Measurements from ENCODE around the gene ZC3H10.

ZC3H10 gene

GRCh38 chr12:56086096-56086495 lies 32.0 kb upstream of the ZC3H10 start:
- TF ChIP-seq ZNF274 (IDR thresholded peaks at IDR 0.05; ENCODE audit: low read depth, low read length) = no peak
- TF ChIP-seq SUZ12 (IDR thresholded peaks at IDR 0.05; ENCODE audit: extremely low read depth, insufficient read depth, insufficient read length) = no peak
- TF ChIP-seq YY1 (IDR thresholded peaks at IDR 0.05; ENCODE audit: insufficient read depth, insufficient read length) = no peak
- Histone ChIP-seq H3K27me3 (ENCODE audit: insufficient read depth, insufficient read length) (no peaks in the 10 kb centered on the region), H3K4me1 (ENCODE audit: insufficient read depth, insufficient read length) (peaks cover 11% of the 10 kb centered on the region), H3K4me3 (ENCODE audit: insufficient read length, low read depth) (no peak overlapping the region), H3K9me3 (ENCODE audit: insufficient read depth, low read length) (no peaks in the 10 kb centered on the region), H3K36me3 (ENCODE audit: insufficient read depth, insufficient read length, low read length) (peaks cover 24% of the 10 kb centered on the region), H3K9ac (ENCODE audit: insufficient read length, low read depth) (no peak overlapping the region)
- no peak for DNase-seq (ENCODE audit: low read depth, low spot score)

DNA sequence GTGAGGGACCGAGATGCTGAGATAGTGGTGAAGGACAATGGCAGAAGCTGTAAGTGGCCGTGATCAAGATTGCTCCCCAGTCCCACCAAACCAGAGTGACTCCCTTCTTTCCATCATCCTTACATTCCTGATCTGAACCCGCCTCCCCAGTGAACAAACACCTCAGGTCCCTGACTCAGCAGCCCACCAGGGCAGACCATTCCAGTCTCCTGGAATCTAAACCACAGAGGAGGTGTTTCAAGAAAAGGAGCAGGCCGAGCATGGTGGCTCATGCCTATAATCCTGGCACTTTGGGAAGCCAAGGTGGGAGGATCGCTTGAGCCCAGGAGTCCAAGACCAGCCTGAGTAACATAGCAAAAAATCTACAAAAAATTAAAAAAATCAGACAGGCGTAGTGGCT lies 31.5 kb upstream of the ZC3H10 start:
- no peaks in the 10 kb centered on the region for H3K9me3 ChIP-seq (ENCODE audit: insufficient read depth, low read length)
- no peaks in the 10 kb centered on the region for H3K27me3 ChIP-seq (ENCODE audit: insufficient read depth, insufficient read length)
- H3K9ac ChIP-seq (ENCODE audit: insufficient read length, low read depth) = no peak overlapping the region
- H3K36me3 ChIP-seq (ENCODE audit: insufficient read depth, insufficient read length, low read length) = peaks cover 24% of the 10 kb centered on the region
- no peak for TF ChIP-seq ZNF274 (IDR thresholded peaks at IDR 0.05; ENCODE audit: low read depth, low read length)
- TF ChIP-seq YY1 (IDR thresholded peaks at IDR 0.05; ENCODE audit: insufficient read depth, insufficient read length) = no peak
- TF ChIP-seq SUZ12 (IDR thresholded peaks at IDR 0.05; ENCODE audit: extremely low read depth, insufficient read depth, insufficient read length) = no peak
- H3K4me1 ChIP-seq (ENCODE audit: insufficient read depth, insufficient read length) = peaks cover 7% of the 10 kb centered on the region
- no peak for DNase-seq (ENCODE audit: low read depth, low spot score)
- no peak overlapping the region for H3K4me3 ChIP-seq (ENCODE audit: insufficient read length, low read depth)

DNA sequence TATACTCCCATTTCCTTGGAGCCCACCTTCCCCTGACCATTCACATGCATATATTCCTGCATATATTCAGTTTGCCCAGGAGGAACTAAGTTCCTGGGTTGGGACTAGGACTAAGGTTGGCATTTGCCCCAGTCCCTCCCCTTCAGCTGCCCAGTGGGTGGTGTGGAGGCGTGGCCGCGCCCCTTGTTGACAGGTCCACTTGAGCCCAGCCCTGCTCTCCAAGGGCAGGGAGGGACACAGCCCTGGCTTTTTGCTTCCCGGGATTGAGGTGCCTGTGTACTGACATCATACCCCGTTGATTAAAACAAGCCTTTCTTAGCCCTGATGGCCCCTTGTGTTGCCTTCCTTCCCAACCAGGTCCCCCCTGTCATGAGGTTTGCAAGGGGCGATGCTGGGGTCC lies 30.8 kb upstream of the ZC3H10 start:
- H3K4me3 ChIP-seq (ENCODE audit: insufficient read length, low read depth) = no peak overlapping the region
- H3K36me3 ChIP-seq (ENCODE audit: insufficient read depth, insufficient read length, low read length) = peaks cover 24% of the 10 kb centered on the region
- no peak overlapping the region for H3K9ac ChIP-seq (ENCODE audit: insufficient read length, low read depth)
- peaks cover 3% of the 10 kb centered on the region for H3K4me1 ChIP-seq (ENCODE audit: insufficient read depth, insufficient read length)
- H3K27me3 ChIP-seq (ENCODE audit: insufficient read depth, insufficient read length) = no peaks in the 10 kb centered on the region
- DNase-seq (ENCODE audit: low read depth, low spot score) = no peak
- H3K9me3 ChIP-seq (ENCODE audit: insufficient read depth, low read length) = no peaks in the 10 kb centered on the region
- TF ChIP-seq ZNF274 (IDR thresholded peaks at IDR 0.05; ENCODE audit: low read depth, low read length) = no peak
- TF ChIP-seq YY1 (IDR thresholded peaks at IDR 0.05; ENCODE audit: insufficient read depth, insufficient read length) = no peak
- no peak for TF ChIP-seq SUZ12 (IDR thresholded peaks at IDR 0.05; ENCODE audit: extremely low read depth, insufficient read depth, insufficient read length)

- no peak overlapping the region for H3K9ac ChIP-seq (ENCODE audit: insufficient read length, low read depth)
- H3K9me3 ChIP-seq (ENCODE audit: insufficient read depth, low read length) = 0 out of 2 replicates have a peak, but pooled peaks cover under 1% of the 10 kb centered on the region
- TF ChIP-seq SUZ12 (IDR thresholded peaks at IDR 0.05; ENCODE audit: extremely low read depth, insufficient read depth, insufficient read length) (no peak), ZNF274 (IDR thresholded peaks at IDR 0.05; ENCODE audit: low read depth, low read length) (no peak), YY1 (IDR thresholded peaks at IDR 0.05; ENCODE audit: insufficient read depth, insufficient read length) (no peak)
- no peak for DNase-seq (ENCODE audit: low read depth, low spot score)
- H3K4me1 ChIP-seq (ENCODE audit: insufficient read depth, insufficient read length) = no peaks in the 10 kb centered on the region
- no peaks in the 10 kb centered on the region for H3K27me3 ChIP-seq (ENCODE audit: insufficient read depth, insufficient read length)
- H3K36me3 ChIP-seq (ENCODE audit: insufficient read depth, insufficient read length, low read length) = peaks cover 52% of the 10 kb centered on the region
- no peak overlapping the region for H3K4me3 ChIP-seq (ENCODE audit: insufficient read length, low read depth)
Observed at GRCh38 chr12:56097738-56098137, 20.3 kb upstream of the ZC3H10 start.

DNA sequence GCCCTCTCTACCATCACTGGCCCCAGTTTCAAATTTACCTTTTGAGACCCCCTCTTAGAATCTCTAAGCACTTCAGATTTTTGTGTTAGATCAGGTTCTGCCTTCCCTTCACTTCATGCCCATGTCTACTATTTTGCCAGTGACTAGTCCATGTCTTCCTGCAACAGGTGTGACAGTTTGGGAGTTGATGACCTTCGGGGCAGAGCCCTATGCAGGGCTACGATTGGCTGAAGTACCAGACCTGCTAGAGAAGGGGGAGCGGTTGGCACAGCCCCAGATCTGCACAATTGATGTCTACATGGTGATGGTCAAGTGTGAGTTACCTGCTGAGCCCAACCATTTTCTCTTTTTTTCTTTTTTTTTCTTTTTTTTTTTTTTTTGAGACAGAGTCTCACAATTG lies 19.5 kb upstream of the ZC3H10 start:
- TF ChIP-seq SUZ12 (IDR thresholded peaks at IDR 0.05; ENCODE audit: extremely low read depth, insufficient read depth, insufficient read length) (no peak), YY1 (IDR thresholded peaks at IDR 0.05; ENCODE audit: insufficient read depth, insufficient read length) (no peak), ZNF274 (IDR thresholded peaks at IDR 0.05; ENCODE audit: low read depth, low read length) (no peak)
- Histone ChIP-seq H3K4me1 (ENCODE audit: insufficient read depth, insufficient read length) (no peaks in the 10 kb centered on the region), H3K4me3 (ENCODE audit: insufficient read length, low read depth) (no peak overlapping the region), H3K9me3 (ENCODE audit: insufficient read depth, low read length) (no peaks in the 10 kb centered on the region), H3K36me3 (ENCODE audit: insufficient read depth, insufficient read length, low read length) (peaks cover 48% of the 10 kb centered on the region), H3K27me3 (ENCODE audit: insufficient read depth, insufficient read length) (no peaks in the 10 kb centered on the region), H3K9ac (ENCODE audit: insufficient read length, low read depth) (no peak overlapping the region)
- DNase-seq (ENCODE audit: low read depth, low spot score) = no peak

- H3K27me3 ChIP-seq (ENCODE audit: insufficient read depth, insufficient read length) = no peaks in the 10 kb centered on the region
- H3K36me3 ChIP-seq (ENCODE audit: insufficient read depth, insufficient read length, low read length) = peaks cover 40% of the 10 kb centered on the region
- H3K4me3 ChIP-seq (ENCODE audit: insufficient read length, low read depth) = no peak overlapping the region
- no peak for DNase-seq (ENCODE audit: low read depth, low spot score)
- H3K9me3 ChIP-seq (ENCODE audit: insufficient read depth, low read length) = no peaks in the 10 kb centered on the region
- H3K9ac ChIP-seq (ENCODE audit: insufficient read length, low read depth) = no peak overlapping the region
- TF ChIP-seq YY1 (IDR thresholded peaks at IDR 0.05; ENCODE audit: insufficient read depth, insufficient read length) (no peak), ZNF274 (IDR thresholded peaks at IDR 0.05; ENCODE audit: low read depth, low read length) (no peak), SUZ12 (IDR thresholded peaks at IDR 0.05; ENCODE audit: extremely low read depth, insufficient read depth, insufficient read length) (no peak)
- H3K4me1 ChIP-seq (ENCODE audit: insufficient read depth, insufficient read length) = no peaks in the 10 kb centered on the region
Observed at GRCh38 chr12:56099787-56100186, 18.3 kb upstream of the ZC3H10 start.

GRCh38 chr12:56101045-56101444 lies 17.0 kb upstream of the ZC3H10 start:
- Histone ChIP-seq H3K36me3 (ENCODE audit: insufficient read depth, insufficient read length, low read length) (peaks cover 49% of the 10 kb centered on the region), H3K4me1 (ENCODE audit: insufficient read depth, insufficient read length) (no peaks in the 10 kb centered on the region), H3K27me3 (ENCODE audit: insufficient read depth, insufficient read length) (no peaks in the 10 kb centered on the region), H3K4me3 (ENCODE audit: insufficient read length, low read depth) (no peak overlapping the region), H3K9ac (ENCODE audit: insufficient read length, low read depth) (no peak overlapping the region), H3K9me3 (ENCODE audit: insufficient read depth, low read length) (no peaks in the 10 kb centered on the region)
- no peak for DNase-seq (ENCODE audit: low read depth, low spot score)
- TF ChIP-seq YY1 (IDR thresholded peaks at IDR 0.05; ENCODE audit: insufficient read depth, insufficient read length) = no peak
- no peak for TF ChIP-seq ZNF274 (IDR thresholded peaks at IDR 0.05; ENCODE audit: low read depth, low read length)
- no peak for TF ChIP-seq SUZ12 (IDR thresholded peaks at IDR 0.05; ENCODE audit: extremely low read depth, insufficient read depth, insufficient read length)
